A673 (cell line): ENCODE measurements around the gene FREM1.

Source experiments
- CTCF ChIP-seq: fragments of 300-800, 200-600 bp; sonication (generic); conservative IDR thresholded peaks from 2 replicates; pipeline ENCODE4 v1.5.1; 2017; ENCODE audit warnings: low read depth, mild to moderate bottlenecking, antibody characterized with exemption, low read length, moderate library complexity, mixed read lengths
- EZH2 ChIP-seq: fragments of 200-600 bp; sonication (generic); IDR thresholded peaks from 2 replicates; pipeline ENCODE4 v1.6.1; 2017; ENCODE audit warnings: borderline replicate concordance, low read depth, mild to moderate bottlenecking, mixed read lengths, antibody characterized with exemption, low read length; ENCODE audit not compliant: poor library complexity, severe bottlenecking

DNA sequence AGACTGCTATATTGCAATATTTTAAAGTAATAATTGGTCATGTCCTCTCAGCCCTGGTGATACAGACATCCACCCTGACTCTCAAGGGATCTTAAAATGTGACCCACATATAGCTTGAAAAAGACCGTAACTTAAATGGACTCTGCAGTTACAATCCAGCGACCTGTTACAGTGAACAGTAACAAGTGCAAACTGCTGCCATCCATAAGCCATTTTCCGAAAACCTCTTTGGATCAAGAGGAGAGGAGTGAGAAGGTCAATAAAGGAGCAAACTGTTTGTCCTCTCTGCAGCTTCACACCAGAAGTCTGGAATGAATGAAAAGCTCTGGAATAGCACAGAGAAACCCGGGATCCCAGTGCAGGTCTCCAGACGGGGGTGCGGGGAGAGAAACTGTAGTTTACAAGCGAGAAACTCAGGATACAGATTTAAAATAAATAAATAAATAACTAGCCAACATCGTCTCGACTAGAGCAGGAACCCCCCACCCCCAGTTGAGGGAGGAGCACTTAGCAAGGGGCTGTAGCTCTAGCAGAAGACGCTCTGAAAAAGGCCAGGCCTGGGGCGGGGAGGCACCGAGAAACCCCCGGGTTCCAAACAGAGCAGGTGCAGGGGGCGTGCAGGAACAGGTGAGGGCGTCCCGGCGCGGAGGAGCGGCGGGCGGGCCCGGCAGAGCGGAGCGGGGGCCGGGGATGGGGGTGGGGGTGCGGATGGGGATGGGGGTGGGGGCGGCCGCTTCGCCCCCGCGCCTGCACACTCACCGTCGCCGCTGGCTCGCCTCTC, 217.6 kb downstream of the FREM1 start:
- TF ChIP-seq CTCF (no peak), EZH2 (no peak)
